Posterior cingulate gyrus (tissue), 11 donors: ENCODE results near the gene MYO3B.

Source experiments
- DNase-seq, 10 donors: peaks; one replicate each; pipeline versions ENCODE4 v3.0.0 to v3.0.0-alpha.2; 2020 to 2021; ENCODE audit warnings: mixed read lengths in 3 of 10
- intact Hi-C: fragments of 100-400 bp; cut with DNase I; formaldehyde crosslinking; loops from one replicate; pipeline ENCODE4 v1.15.1; 2023

MYO3B gene

DNA sequence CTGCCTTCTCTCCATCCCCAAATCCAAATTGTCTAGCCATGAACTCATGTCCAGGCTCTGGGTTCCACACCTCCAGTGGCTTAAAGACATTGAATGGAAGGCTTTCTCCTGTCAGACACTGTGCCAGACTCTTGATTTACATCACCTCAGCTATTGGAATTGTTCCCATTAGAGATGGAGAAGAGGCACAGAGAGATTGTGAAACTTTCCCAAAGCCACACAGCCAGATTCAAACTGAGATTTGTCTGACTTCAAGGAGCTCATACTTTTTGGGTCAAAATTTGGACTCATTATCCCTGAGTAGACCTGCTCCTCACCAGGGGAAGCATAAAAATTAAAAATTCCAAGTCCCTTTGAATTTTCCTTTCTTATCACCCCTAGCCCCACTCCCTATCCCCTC is 18.9 kb upstream of the MYO3B start:
- intact Hi-C loops, result no loop called here
- no peak for DNase-seq

DNA sequence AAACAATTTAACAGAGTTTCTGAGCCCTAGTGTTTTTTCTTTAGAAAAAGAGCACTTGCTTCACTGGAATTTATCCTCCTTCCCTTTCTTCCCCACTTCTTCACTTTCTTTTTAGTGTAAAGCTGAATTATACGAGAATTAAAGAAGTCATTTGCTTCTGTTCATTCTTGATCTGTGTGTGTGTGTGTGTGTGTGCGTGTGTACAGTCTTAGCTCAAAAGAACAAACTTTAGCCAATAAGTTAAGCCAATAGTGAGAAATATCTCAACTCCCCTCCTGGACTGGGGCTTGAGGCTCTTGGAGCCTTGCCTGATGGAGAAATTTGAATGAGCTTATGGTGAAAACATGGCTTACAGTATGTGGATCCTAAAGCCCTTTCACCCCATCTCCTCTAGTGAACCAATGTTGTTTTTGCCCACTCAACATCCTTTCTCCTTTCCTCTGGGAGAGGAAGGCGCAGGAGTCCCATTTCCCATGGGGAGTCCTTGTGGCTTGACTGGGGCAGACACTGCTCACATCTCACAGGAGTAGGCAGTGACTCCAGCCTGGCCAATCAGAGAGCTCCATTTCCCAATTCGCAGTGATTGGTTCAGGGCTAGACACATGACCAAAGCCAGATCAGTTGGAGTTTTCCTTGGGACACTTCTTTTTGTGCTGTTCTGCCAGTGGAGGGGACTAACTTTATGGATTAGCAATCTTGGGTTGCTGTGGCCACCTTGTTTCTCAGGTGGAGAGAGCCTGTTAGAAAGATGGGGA is 16.3 kb upstream of the MYO3B start:
- DNase-seq, result no peak
- intact Hi-C loops, result no loop called here

GRCh38 chr2:170162271-170162632 is 15.7 kb upstream of the MYO3B start:
- intact Hi-C loops, result no loop called here
- DNase-seq, result no peak

GRCh38 chr2:170163411-170164065 is 14.4 kb upstream of the MYO3B start:
- no peak for DNase-seq
- intact Hi-C loops, result no loop called here

- intact Hi-C loops, result no loop called here
- no peak for DNase-seq
Observed at GRCh38 chr2:170165129-170165528, 12.8 kb upstream of the MYO3B start.

DNA sequence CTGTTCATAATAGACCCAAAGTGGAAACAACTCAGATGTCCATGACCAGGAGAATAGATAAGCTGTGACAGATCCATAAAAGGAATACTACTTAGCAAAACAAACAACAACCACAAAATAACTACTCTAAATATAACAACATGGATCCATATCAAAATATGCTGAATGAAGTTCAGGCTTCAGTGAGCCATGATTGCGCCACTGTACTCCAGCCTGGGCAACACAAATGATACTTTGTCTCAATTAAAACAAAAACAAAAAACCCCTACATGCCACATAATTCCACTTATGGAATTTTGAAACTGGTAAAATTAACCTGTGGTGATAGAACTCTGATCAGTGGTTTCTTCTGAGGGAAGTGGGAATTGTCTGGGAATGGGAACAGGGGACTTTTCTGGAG is 11.2 kb upstream of the MYO3B start:
- DNase-seq, result no peak
- intact Hi-C loops, result no loop called here

DNA sequence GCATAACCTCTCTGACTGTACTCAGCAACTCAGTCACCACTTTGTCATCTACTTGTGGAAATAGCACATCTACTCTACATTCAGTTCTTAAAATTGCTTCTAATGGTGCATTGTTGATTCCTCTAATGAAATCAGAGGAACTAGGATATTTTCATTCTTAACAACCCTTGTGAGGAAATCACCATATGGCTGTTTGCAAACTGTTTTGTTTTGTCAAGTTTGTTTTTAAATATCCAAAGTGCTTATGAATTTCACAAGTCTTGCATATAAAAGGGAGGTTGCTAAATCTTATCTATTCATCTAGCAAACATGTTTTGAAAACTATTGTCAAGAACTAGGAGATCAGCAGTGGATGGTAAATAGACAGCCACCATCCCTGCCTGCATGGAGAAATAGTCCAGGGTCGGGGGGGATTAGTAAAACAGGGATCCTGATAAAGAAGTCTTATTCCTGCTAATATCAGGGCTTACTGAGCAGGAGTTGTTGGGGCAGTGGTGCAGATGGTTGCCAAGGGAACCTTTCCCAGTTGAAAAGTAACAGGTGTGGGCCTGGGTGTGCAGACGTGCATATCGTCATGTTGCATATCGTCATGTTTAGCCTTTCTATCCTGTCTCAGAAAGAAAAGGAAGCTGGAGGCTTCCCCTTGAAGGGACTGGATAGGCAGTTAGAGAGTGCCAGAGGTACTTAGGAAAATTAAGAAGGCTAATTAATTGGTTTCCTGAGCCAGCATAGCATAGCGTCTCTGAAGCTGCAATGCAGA is 7.5 kb upstream of the MYO3B start:
- intact Hi-C loops, result no loop called here
- no peak for DNase-seq

DNA sequence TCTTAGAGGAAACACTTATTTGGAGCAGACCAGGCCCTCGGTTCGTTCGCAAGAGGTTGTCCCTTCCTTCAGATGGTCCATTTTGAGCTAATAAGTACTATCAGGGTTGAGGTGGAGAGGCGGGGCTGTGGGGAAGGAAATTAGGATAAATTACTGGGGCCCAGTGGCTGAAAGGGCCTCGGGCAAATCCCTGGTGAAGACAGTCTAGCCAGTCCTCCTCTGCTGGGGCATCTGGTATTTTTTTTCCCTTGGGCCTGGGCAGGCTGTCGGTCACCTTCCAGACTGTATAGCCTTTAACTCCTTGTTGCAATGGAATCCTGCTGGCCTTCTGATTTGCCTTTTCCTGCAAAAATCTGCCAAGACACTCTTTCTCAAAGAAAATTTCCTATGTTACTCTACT is 1.7 kb upstream of the MYO3B start:
- intact Hi-C loops, result no loop called here
- no peak for DNase-seq

DNA sequence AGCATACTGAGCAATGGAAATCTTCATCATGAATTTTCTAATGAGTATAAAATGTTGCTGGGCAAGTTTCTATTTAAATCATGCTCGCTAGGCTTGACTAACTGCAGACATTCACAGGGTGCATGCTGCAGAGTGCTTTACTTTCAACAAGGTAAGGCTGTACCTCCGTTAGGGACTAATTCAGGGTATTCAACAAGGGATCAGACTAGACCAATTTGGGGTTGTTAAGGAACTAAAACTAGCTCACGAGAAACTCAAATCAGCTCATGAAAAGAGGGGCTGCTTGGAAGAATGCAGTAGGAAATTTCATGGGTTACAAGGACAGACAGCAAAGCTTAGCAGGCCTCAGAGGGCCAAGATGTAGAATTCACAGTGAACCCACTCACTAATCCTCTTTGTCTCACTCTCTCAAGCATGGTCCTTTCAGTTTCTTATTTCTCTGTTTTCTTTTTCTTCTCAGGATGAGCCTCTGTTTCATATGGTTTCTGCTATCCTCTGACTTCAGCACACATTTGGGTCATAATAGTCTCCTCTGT is 2.2 kb downstream of the MYO3B start:
- intact Hi-C loops, result no loop called here
- no peak for DNase-seq

DNA sequence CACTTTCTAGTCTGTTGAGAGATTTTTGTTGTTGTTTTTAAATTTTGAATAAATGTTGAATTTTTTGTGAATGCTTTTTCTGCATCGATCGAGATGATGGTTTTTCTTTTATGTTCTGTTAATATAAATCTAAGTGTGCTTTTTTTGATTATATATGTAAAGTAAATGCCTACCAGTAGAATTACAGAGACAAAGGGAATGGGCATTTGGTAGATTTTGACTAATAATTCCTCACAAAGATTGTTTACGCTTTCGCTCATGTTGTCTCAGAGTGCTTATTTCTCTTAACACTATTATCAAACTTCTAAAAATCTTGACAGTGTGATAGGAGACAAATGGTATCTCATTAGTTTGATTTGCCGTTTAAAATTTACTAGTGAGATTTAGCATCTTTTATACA is 3.7 kb downstream of the MYO3B start:
- intact Hi-C loops, result no loop called here
- DNase-seq, result no peak

DNA sequence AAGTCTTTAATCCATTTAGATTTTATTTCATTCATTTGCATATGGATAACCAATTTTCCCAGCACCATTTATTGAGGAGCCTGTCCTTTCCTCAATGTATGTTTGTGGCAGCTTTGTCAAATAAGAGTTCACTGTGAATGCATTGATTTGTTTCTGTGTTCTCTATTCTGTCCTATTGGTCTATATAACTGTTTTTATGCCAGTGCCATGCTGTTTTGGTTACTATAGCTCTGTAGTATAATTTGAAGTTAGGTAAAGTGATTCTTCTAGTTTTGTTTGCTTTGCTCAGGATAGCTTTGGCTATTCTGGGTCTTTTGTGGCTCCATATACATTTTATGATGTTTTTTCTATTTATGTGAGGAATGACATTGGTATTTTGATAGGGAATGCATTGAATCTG is 7.4 kb downstream of the MYO3B start:
- no peak for DNase-seq

DNA sequence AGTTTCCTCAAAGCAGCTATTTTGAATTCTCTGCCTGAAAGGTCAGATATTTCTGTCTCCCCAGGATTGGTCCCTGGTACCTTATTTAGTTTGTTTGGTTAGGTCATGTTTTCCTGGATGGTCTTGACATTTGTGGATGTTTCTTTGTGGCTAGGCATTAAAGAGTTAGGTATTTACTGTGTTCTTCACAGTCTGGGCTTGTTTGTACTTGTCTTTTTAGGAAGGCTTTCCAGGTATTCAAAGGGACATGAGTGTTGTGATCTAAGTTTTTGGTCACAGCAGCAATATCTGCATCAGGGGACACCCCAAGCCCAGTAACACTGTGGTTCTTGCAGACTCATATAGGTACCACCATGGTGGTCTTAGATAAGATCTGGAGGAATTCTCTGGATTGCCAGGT is 11.8 kb downstream of the MYO3B start:
- intact Hi-C loops, result no loop called here

More for the DNA sequence above, 7.4 kb downstream of the MYO3B start:
- intact Hi-C loops, result no loop called here

GRCh38 chr2:170190172-170190571 is 12.2 kb downstream of the MYO3B start:
- intact Hi-C loops, result no loop called here
- no peak for DNase-seq

More for the DNA sequence above, 11.8 kb downstream of the MYO3B start:
- DNase-seq, result no peak

DNA sequence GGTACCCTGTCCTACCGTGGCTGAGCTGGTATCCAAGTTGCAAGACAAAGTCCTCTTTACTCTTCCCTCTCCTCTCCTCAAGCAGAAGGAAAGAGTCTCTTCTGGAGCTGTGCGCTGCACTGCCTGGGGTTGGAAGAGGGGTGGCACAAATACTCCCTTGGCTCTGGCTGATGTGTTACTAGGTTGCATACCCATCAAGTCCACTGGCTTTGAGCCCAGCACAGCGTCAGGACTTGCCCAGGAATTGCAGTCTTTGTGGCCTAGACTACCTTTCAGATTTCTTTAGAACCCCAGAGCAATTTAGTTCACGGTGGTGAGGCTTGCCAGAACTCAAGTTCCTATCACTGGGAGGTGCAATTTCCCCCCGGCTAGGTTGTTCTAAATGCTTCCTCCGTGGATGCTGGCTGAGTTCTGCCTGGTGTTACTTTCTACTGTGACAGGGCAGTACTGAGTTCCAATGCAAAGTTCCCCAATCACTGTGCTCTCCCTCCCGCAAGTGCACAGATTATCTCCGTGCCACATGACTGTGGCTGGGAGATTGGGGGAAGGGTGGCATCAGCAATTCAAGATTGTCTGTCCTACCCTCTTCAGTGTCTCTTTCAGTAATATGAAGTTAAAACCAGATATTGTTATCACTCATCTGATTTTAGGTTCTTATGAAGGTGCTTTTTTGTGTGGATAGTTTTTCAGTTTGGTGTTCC is 13.4 kb downstream of the MYO3B start:
- no peak for DNase-seq
- intact Hi-C loops, result no loop called here

- DNase-seq, result no peak
- intact Hi-C loops, result no loop called here
Observed at GRCh38 chr2:170196963-170197362, 19.0 kb downstream of the MYO3B start.

DNA sequence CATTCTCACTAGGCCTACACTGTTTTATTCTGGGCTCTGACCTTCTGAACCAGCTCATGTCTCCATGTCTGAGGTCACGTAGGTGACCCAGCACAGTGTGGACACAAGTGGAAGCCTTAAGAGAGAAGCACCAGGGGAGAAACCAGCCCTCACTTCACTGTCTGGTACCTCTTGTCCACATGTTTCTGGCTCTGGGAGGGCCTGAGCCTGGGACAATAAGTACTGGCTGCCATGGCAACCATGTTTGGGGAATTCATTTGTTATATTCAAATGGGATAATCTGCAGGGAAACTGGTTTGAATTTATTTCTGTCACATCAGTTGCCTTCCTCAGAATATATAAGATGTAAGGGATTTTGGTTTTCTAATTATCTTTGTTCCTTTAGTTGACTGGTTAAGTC is 23.3 kb downstream of the MYO3B start:
- intact Hi-C loops, result no loop called here
- peak in 1 of 10 donors; percentile 67 for DNase-seq

GRCh38 chr2:170201734-170202393 is 23.9 kb downstream of the MYO3B start:
- intact Hi-C loops, result no loop called here
- DNase-seq, result no peak

- intact Hi-C loops, result no loop called here
- DNase-seq, result no peak
Observed at GRCh38 chr2:170202437-170202836, 24.5 kb downstream of the MYO3B start.

GRCh38 chr2:170204298-170204951 is 26.5 kb downstream of the MYO3B start:
- intact Hi-C loops, result no loop called here
- DNase-seq, result no peak

- intact Hi-C loops, result no loop called here
Observed at GRCh38 chr2:170206246-170206645, 28.3 kb downstream of the MYO3B start.

More at GRCh38 chr2:170206246-170206645, 28.3 kb downstream of the MYO3B start:
- DNase-seq, result no peak
